OCI-LY7 (cell line): ENCODE measurements around the gene PCTP.

Experiments used
- EZH2phosphoT487 ChIP-seq: fragments of 200-600 bp; sonication (generic); IDR thresholded peaks from 2 replicates; pipeline ENCODE4 v1.6.1; 2018; ENCODE audit warnings: low read depth, borderline replicate concordance, mild to moderate bottlenecking, mixed run types, antibody characterized with exemption, low read length, moderate library complexity, mixed read lengths
- TF ChIP-seq, protein P1 (sequence below): fragments of 200-600 bp; sonication (generic); conservative IDR thresholded peaks from 2 replicates; pipeline ENCODE4 v1.5.1; 2014; ENCODE audit warnings: mild to moderate bottlenecking, antibody characterized with exemption, low read length, moderate library complexity, mixed read lengths

DNA sequence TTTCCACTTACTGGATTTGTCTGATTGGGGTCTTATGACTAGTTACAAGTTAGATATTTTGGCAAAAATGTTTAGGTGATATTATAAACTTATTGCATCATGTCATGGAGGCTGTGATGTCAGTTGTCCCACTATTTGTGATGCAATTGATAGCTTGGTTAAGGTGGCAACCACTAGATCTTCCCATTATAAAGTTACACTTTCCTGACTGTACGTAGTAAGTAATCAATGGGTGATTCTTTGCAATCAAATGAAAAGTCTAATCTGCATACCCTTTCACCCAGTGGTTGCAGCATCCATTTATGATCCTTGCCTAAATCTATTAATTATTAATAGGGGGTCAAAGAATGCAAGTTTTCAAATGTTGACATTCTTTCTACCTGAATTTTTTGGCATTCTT is 4.4 kb upstream of the PCTP start:
- TF ChIP-seq, protein P1, sequence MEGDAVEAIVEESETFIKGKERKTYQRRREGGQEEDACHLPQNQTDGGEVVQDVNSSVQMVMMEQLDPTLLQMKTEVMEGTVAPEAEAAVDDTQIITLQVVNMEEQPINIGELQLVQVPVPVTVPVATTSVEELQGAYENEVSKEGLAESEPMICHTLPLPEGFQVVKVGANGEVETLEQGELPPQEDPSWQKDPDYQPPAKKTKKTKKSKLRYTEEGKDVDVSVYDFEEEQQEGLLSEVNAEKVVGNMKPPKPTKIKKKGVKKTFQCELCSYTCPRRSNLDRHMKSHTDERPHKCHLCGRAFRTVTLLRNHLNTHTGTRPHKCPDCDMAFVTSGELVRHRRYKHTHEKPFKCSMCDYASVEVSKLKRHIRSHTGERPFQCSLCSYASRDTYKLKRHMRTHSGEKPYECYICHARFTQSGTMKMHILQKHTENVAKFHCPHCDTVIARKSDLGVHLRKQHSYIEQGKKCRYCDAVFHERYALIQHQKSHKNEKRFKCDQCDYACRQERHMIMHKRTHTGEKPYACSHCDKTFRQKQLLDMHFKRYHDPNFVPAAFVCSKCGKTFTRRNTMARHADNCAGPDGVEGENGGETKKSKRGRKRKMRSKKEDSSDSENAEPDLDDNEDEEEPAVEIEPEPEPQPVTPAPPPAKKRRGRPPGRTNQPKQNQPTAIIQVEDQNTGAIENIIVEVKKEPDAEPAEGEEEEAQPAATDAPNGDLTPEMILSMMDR: no peak
- TF ChIP-seq EZH2phosphoT487: no peak
